Measurements from ENCODE around the gene TANC1. TPM values are rescaled to one million over a fixed set of nuclear protein-coding genes. Genes with fewer than 3 reads are reported as not detected.

Gene TANC1
- total RNA-seq, 1 donor from 2014 or later, result 8.9 TPM

DNA sequence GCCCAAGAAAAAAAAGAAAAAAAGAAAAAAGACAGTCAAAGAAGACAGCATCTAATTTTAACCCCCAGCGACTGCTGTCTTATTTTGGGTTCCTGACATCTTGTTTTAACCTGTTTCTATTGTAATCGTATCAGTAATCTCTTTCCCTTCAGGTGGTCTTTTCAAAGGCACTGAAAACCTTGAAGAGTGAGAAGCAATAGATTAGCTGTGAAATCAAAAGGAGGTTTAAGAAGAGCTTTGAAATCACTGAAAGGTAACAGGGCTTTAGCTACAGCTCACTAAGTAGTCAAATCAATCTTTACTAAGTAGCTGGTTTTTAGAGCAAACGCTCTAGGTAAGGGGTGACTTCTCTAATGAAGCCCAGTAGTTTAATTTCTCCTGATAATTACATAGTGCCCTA lies 5.4 kb upstream of the TANC1 start:
- DNase-seq, result no peak

GRCh38 chr2:158965107-158965506 lies 3.3 kb upstream of the TANC1 start:
- DNase-seq, result no peak

DNA sequence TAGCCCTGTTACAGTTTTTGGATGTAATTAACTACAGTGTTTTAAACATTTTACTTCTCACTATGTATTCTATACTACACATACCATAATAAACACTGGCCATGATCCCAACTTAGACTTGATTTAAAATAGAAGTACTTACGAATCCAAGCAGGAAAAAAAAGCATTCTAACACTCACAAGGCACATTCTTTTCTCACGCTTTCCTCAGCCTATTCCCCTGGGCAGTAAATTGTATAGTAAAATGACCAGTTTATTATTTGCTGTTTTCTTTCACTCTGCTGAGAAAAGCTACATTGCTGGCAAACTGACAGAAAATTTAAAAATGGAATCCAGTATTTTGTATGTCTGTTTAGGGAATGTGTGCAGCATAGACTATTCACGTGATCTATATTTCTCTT lies 2.8 kb upstream of the TANC1 start:
- DNase-seq, result no peak

DNA sequence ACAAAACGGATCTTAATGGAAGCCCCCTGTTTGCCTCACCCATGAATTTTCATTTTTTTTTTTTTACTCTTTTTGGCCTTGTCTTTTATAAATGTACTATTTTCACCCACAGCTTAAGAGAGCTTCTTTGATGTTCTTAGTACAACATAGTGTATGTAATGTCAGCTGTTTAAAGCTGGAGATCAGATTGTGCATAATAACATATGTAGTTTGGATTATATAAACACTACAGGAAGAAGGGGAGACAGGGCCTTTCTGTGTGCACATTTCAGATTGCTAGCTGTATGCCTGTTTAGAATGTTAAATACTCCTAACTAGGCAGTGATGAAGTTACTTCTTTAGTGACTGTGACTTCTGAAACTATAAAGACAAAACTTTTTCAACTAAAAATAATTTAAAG lies 2.1 kb upstream of the TANC1 start:
- DNase-seq, result no peak

- no peak for DNase-seq
Measured at GRCh38 chr2:158967114-158967730, 1.2 kb upstream of the TANC1 start.

DNA sequence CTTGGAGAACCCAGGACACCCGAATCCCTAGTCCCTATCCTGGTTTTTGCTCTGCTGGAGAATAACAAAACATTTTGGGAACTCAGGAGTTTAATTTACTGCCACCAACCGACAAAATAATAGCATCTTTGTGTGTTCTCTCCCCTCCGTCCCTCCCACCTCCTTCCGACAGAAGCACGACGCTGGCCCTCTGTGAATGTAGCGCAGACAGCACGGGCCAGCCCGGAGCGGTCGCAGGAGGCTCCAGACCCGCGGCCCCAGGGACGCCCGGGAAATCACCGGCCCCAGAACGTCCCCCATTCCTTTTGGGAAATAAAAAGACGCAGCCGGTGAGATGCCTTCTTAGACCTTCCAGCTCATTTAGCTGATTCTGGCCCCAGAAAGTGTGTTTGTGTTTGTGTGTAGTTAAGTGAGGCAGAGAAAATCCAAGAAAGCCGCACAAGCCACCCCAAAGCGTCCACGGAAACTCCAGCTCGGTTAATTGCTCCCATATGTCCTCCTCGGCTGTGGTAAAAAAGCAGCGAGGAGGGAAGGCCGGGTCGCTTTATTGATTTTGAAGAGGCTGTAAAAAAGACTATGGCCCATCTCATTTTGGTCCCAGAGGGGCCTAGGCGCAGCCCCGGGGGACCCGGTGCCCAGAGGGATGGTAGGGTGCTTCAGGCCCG lies 577 bp upstream of the TANC1 start:
- peak; percentile 30 for DNase-seq

- no peak for DNase-seq
Measured at GRCh38 chr2:158969162-158969714, 798 bp downstream of the TANC1 start.

- no peak for DNase-seq
Measured at GRCh38 chr2:158969715-158970240, 1.3 kb downstream of the TANC1 start.

GRCh38 chr2:158970241-158970751 lies 1.9 kb downstream of the TANC1 start:
- no peak for DNase-seq

DNA sequence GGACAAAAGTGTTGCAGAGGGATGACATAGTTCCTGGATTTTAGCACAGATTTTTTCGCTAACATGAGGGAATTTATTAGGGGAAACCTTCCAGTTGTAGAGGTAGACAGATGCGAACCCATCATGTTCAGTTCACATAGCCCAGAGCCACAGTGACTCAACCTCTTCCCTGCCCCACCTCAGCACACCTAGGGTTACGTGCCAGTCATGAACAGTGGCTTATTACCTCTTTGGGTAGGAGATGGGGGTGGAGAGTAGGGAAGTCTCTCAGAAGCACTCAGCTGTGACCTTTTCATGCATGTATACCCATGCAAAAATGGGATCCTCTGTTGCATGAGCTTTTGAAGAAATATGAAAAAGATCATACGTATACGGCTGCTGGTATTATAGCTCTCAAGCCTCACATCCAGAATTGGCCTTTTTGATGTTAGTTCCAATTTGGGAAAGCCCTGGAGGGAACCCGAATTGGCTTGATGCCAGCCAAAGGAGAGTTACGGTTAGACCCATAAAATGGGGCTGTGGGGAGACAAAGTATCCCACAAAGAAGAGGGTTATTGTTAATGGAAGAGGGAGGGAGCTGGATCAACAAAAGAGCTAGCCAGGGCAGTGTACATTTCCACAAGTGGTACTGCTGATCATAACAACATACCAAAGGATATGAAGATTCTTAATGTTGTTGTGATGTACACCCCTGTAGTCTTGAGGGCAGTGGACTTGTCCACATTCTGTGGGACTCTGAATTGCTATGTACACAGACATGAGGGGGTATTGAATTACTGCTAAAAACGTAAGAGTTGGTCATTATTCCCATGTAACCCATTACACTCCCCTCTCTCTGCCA lies 4.9 kb downstream of the TANC1 start:
- no peak for DNase-seq

DNA sequence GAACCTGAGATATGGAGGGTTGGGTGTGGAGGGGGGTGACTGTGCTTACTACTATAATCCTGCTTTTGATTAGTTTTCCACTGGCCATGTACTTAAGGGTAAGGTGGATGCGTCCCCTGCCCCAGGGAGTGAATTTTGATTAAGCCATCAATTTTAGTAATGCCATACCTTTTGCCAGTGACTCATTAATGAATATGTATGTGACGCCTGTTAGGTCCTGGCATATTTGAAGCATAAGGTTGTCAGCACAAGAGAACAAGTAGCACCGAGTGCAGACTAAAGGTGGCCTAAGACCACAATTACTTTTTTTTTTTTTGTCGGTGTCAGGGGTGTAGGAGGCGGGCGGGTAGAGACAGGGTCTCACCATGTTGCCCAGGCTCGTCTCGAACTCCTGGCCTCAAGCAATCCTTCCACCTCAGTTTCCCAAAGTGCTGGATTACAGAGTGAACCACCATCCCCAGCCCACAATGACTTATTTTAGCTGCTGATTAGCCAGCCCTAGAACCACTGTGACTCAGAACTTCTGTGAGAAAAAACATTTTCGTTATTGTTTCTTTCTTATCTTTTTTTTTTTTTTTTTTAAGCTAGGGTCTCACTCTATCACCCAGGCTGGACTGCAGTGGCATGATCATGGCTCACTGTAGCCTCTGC lies 7.0 kb downstream of the TANC1 start:
- DNase-seq, result no peak

- DNase-seq, result no peak
Measured at GRCh38 chr2:158979772-158980171, 11.3 kb downstream of the TANC1 start.

- DNase-seq, result no peak
Measured at GRCh38 chr2:158984604-158985135, 16.2 kb downstream of the TANC1 start.

- no peak for DNase-seq
Measured at GRCh38 chr2:158988501-158988900, 20.1 kb downstream of the TANC1 start.

GRCh38 chr2:158989165-158989564 lies 20.7 kb downstream of the TANC1 start:
- no peak for DNase-seq

DNA sequence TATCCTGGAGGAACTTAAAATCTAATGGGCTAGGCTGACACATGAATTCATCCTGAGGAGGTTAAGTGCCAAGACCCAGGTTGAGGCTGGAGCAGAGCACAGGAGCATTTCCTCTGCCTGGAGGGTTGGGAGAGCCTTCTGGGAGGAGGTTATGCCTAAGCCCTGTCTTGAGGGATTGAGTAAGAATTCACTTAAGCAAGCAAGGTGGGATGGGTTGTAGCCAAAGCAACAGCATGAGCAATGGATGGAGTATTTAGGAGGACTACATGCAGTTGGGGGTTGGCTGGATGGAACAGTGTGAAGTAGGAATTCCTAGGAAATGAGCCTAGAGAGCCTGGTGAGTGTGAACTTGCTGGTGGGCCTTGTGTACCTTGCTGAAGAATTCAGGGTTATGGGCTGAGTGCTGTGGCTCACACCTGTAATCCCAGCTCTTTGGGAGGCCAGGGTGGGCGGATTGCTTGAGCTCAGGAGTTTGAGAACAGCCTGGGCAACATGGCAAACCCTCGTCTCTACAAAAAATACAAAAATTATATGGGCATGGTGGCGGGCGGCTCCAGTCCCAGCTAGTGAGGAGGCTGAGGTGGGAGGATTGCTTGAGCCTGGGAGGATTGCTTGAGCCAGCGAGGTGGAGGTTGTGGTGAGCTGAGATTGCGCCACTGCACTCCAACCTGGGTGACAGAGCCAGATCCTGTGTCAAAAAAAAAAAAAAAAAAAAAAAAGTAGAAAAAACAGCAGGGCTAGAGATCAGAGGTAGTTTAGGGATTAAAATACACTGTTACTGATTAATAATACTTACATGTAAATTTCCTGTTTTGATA lies 22.2 kb downstream of the TANC1 start:
- DNase-seq, result no peak

- no peak for DNase-seq
Measured at GRCh38 chr2:158993030-158993429, 24.6 kb downstream of the TANC1 start.

DNA sequence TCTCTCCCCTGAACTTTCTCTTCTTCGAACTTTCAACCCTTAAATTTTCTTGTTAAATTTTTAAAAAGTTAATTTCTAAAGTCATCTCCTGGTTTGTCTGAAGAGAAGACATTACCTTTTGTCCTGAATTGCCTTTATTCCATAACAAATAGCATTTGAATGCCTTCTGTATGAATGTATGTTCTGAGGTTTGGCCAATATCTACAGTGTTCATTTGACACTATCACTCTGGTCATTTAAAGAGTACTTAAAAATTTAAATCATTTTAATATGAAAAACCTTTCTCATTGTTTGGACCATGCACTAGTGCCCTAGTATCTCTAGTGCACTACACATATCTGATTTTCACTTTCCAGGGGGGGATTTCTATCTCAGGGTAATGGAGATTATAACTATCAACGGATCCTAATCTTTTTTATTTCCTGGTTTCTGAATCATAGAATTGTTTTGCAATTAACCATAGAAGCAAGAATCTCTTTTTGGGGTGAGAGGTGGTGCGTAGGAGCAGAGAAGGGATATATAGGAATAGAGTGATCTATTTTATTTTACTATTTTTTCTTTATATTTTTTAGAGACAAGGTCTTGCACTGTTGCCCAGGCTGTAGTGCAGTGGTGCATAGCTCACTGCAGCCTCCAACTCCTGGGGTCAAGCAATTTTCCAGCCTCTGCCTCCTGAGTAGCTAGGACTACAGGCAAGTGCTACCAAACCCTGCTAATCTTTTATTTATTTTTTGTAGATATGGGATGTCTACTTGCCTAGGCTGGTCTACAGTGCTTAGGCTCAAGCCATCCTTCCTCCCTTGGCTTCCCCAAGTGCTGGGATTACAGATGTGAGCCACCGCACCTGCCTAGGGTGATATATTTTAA lies 25.5 kb downstream of the TANC1 start:
- DNase-seq, result no peak

DNA sequence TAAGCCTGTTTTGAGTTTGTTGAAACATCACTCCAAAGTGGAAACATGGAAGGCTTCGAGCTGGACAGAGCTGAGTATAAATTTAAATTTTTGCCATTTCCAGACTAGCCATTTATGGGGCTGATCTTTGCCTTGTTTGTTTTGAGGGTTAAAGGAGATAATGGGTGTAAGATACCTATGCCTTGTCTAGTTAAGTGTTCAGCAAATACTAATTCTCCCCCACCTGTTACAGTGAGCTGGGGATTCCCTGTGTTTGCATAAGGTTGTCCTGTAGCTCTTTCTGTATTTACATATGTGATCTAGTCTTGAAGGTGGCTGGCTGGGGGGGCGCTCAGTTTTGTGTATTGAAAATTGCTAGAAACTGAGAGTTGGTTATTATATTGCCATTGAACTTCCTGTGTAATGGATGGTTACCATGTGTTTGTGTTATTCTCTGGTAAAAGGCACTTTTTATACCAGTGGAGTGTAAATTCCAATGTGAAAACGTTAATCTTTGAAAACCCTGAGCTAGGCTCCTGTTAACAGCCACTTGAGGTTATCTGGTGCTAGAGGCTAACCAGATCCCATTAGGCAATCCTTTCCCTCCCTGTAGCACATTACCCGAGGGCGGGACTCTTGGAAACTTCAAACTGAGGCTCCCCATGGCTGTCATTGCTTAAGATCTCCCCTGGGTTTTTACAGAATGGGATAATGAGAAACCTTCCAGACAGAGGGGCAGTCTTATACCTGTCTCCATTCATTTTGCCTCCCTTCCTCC lies 26.7 kb downstream of the TANC1 start:
- DNase-seq, result no peak

Measured in occipital lobe (tissue), 2 donors.